Left colon (tissue), 2 donors: Measurements from ENCODE around the gene PTPRC. TPM values are rescaled to one million over a fixed set of nuclear protein-coding genes. Genes with fewer than 3 reads are reported as not detected.
A peak's percentile ranks its signal among the peaks of the same experiment; 100 is the strongest.

Experiments
- ATAC-seq: fragments of 200-7000 bp; cut with Tn5 transposase; one replicate; pipeline ENCODE4 v1.9.1; 2020; ENCODE audit warnings: mild to moderate bottlenecking, moderate library complexity
- DNase-seq, 2 donors: peaks; one replicate each; pipeline ENCODE4 v3.0.0-alpha.2; 2020
- intact Hi-C, 2 donors: fragments of 100-400 bp; cut with DNase I in 1 of 2; cut with micrococcal nuclease in 1 of 2; formaldehyde crosslinking; loops; one replicate each; pipeline versions ENCODE4 v1.11.2 to v1.14.0; 2022; cut with DNase I, micrococcal nuclease
- total RNA-seq, 2 donors: library from RNA; stranded (reverse); fragmentation: NEBNext Ultra II Directional; extraction: Animal tissue kit (Norgen Biotek cat#: 25700); gene quantifications; one replicate each; pipeline ENCODE4 v1.2.1, GENCODE V29; 2021
- donor health status: DM: no; HTN: no; CAD: no.
- donor health status: DM: yes; HTN: yes; CAD: no.

The PTPRC gene
- total RNA-seq, 2 donors from 2014 or later = 6.3 to 22.4 TPM

DNA sequence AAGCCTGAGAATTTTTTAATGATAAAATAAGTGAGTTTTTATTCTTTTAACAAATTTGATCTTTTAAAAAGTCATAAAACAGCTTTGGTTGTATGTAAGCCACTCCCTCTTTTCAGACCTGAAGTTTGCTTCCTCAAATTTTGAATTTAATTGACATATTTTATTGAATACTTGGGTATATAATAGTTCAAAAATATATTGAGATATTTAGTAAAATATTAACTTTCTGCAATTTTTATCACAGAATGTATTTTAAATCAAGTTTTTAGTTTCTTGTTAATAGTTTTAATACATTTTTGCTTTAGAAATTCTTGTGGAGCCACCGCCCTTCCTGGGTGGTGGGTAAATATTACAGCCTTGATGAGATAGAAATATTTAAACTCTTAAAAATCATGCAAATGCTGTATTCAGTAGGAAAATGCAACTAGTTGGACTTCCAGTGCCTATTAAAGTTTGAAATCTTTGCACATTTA is 867 bp downstream of the PTPRC start:
- no peak for DNase-seq
- intact Hi-C loops = no loop called here
- ATAC-seq = no peak

DNA sequence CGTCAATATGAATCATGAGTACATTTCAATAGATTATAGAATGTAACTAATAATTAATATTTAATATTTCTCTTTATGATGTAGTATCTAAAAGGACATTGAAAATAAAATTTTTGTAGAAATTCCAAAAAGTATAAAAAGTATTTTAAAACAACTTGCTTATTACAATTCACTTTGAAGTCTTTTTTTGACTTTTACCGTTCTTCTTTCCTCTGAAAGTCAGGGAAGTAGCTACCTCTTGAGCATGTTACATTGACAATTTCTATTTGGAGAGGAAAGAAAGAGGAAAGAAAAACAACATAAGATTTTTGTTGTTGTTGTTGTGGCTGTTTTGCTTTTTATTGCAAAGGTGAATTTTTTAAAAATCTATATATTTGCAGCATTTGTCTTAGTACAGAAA is 1.3 kb downstream of the PTPRC start:
- no peak for DNase-seq
- no peak for ATAC-seq
- intact Hi-C loops = no loop called here

DNA sequence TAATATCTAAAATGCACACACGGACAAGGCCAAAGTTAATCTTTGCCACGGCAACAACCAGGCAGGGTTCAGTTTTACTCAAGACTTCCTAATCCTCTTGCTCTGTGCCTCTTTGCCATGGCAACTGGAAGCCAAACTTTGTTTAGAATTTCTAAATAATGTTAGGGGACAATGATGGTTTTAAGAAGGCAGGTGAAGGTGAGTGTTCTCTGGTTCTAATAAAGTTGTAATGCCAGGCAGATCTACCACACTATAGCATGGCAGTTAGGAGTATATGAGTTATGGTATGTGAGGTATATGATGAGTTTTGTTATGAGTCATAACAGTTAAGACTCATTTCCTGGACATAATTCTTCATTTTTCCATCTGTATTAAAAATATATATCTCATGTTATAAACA is 2.7 kb downstream of the PTPRC start:
- intact Hi-C loops = no loop called here
- no peak for DNase-seq
- ATAC-seq = no peak

DNA sequence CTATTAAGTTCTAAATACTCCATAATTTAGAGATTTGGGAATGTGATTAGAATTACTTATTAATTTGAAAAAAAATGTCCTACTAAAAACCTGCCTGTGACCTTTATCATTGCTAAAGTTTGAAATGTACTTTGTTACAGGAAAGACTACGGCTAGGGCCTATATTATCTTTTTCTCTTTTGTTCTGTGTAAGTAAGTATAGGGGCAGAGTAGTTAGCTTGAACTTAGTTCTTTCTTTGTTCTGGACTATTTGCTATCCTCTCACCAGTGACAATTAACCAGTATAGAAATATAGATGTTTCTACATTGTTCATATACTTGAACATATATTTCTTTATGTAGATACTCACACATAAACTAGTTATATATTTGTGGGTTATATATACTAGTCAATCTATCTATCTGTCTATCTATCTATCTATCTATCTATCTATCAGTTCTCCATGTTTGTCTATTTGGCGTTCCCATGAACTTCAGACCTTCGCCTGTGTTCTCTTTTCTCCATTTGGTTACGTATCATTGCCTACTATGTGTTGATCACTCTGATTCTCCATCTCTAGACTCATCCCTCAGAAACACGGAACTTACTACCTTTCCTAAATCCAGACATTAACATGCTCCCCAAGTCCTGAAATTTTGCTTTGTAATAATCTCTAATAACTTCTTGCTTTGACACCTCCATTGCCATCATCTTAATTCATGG is 3.3 kb downstream of the PTPRC start:
- DNase-seq (no peak), ATAC-seq (no peak)
- intact Hi-C loops = no loop called here

DNA sequence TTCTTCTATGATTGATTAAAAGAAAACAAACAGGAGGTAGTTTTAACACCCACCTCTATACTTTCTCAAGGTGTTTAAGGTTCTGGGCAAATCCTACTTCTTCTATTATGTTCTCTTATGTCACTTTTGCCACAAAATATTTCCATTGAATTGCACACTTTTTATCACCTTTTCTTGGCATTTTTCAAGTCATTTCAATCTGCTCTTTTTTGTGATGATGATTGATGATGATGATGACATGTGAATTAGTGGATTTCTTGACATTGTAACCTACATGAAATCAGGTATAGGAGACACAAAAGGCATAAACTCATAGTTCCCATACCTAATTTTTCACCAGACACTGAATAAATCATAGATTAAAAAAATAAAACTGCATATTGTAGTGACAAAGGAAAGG is 4.1 kb downstream of the PTPRC start:
- ATAC-seq (no peak), DNase-seq (no peak)
- intact Hi-C loops = no loop called here

DNA sequence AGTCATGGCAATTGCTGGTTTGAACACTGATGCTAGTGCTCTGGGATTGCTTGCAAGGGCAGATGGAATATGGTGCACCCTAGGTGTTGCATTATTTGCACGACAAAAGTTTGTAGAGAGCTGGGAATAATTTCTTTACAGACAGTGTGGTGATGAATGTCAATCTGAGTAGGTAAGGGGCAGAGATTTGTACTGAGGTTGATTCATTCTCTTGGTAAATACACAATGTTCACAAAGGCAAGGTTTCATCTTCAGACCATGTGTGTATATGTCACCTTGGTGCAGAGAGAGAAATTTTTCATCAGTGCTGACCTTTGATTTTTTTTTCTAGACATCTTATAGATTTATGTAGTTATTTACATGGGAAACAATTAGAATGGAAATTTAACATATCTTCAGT is 5.0 kb downstream of the PTPRC start:
- intact Hi-C loops = loop anchor here in 1 of 2 donors (2.0 kb wide), 1 partner anchor 33 kb away; no protein-coding TSS in a partner anchor
- no peak for DNase-seq
- ATAC-seq = no peak

DNA sequence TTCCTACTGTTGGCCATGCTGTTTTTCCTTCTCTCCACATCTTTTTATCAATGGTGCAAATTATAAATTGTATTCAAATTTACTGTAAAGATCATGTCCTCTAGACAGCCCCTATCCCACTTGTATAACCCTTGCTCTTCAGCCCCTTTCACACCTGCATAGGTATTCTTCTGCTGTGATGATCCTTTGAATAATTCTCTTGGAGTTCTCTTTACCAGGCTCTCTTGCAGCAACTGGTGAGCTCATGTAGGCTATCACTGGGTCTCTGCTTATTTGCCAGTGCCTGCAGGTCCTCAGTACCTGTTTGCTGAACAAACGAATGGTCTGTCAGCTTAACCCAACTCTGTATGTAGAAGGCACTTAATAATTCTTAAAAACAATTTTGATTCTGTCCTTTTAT is 8.2 kb downstream of the PTPRC start:
- DNase-seq = no peak
- intact Hi-C loops = no loop called here
- ATAC-seq = no peak

DNA sequence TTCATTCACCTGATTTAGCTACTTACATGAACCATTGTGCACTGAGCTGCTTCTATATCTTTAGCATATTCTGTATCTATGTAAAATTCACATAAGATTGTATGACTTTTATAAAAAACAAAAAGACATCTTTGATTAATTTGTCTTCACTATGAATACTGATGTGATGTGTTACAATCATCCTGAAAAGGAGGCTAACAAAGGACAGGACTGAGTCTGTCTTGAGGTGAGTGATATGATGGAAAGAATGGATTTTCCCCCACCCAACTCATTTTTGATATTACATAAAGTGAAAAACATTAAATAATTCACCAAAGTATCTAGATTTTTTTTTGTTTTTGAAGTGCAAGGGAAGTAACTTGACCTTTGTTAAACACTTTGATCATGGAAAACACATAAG is 9.8 kb downstream of the PTPRC start:
- ATAC-seq (no peak), DNase-seq (no peak)
- intact Hi-C loops = no loop called here

DNA sequence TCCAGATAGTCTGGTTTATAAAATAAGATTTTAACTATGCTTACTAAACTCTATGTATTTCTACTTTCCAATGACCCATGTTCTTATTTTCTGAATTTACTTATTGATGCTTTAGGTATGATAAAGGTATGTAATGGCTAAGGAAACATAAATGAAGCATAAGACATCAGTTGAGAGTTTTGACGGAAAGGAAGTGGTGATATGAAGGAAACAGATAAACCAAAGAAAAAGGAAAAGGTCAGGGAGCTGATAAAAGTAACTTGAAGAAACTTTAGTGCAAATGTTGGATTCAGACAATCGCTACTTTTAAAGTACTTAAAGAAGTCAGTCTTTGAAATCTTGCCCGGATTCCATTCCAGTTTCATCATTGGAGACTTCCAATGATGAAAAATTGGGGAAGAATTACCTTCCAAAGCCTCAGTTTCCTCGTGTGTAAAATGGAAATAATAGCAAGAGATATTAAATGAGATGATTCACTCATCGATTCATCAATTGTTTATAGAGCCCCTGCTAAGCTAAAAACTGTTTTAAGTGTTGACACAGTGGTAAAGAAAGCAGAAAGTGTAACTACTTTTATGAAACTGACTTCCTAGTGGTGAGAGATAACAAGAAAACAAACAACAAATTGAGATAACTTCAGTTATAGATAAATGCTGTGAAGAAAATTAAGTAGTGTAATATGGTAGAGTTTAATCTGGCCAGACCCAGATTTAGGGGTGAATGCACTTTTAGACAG is 10.6 kb downstream of the PTPRC start:
- intact Hi-C loops = no loop called here
- DNase-seq (no peak), ATAC-seq (no peak)

DNA sequence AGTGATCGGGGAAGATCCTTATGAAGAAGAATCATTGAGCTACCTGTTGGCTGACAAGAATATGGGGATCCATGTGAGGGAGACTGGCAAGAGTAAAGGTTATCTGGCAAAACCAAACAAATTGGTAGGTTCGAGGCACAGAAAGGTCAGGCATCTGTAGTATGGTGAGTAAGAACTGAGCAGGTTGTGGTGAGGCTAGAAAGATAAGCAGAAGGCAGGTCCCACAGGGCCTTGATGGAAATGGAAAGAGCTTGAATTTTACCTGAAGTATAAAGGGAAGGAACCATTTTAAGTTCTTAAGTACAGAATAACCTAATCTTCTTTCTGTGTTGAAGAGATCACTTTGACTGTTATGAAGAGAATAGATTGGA is 11.1 kb downstream of the PTPRC start:
- no peak for DNase-seq
- intact Hi-C loops = no loop called here
- no peak for ATAC-seq

DNA sequence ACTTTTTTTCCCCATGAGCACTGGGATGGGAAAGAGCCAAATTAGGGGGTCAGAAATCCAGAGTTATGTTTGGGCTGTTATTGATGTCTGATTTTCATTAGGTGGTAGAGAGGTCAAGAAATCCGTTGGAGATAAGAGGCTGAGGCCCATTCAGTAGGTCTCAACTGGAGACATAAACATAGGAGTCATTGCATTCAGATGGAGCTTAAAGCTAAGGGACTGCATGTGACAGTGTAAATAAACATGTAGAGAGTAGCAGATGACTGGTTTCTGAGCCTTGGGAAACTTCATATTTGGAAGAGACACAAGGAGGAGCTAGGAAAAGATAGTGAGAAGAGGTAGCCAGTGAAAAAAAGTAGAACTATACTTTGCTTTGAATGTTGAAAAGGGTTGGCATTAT is 11.7 kb downstream of the PTPRC start:
- intact Hi-C loops = no loop called here
- DNase-seq = no peak
- ATAC-seq = no peak

DNA sequence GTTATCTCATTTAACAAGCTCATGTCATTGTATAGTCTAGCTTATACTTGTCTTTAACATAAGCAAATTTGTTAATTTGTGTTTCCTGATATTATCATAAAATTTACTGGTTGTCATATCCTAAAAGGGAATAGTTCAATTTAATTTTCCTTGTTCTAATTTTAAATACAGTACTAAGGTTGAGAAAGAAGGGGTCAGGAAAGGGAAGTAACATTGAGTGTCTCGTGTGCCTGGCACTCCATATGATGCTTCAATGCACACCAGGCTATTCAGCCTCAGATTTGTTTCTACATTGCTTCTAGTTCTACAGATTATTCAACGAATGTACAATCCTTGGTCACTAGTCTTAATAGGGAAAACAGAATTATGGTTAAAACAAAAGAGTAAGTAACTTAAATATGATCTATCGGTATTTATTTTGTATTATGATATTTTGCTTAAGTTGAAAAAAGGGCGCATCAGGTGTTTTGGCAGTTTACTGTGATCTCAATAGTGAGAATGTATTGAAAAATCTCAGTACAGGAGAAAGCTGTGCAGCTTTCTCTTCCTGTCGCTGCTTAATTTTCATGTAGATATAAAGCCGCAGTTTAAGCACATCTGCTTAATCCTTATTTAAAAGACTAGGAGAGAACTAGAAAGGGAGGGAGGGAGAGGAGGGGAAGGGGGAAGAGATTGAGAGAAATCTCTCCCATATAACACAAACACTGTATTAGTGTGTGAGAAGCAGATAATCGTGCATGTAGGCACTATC is 13.0 kb downstream of the PTPRC start:
- intact Hi-C loops = no loop called here
- no peak for ATAC-seq
- DNase-seq = no peak

DNA sequence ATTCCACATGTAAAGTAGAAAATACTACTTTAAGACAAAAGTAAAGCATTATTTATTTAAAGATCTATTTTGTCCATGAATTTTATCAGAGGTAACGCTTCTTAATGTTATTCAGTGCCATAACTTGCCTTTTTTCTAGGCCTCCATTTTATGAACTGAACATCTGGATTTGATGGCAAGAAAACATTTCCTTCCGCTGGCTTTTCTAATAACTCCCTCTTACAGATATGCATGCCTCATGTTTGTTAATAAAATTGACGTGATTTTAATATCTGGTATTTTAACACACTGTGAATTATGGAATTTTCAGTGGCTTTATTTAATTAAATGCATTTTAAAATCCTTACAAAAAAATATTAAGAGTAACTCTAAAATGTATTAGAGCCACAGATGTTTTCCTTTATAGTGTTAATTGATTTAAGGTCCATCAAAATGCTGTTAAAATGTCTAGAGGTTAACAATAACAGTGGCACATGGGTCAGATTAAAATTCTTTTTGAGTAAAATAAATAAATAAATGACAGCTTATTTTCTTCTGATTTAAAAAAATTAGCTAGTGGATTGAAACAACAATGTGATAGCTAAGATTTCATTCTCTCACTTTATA is 15.1 kb downstream of the PTPRC start:
- intact Hi-C loops = no loop called here
- no peak for DNase-seq
- no peak for ATAC-seq

DNA sequence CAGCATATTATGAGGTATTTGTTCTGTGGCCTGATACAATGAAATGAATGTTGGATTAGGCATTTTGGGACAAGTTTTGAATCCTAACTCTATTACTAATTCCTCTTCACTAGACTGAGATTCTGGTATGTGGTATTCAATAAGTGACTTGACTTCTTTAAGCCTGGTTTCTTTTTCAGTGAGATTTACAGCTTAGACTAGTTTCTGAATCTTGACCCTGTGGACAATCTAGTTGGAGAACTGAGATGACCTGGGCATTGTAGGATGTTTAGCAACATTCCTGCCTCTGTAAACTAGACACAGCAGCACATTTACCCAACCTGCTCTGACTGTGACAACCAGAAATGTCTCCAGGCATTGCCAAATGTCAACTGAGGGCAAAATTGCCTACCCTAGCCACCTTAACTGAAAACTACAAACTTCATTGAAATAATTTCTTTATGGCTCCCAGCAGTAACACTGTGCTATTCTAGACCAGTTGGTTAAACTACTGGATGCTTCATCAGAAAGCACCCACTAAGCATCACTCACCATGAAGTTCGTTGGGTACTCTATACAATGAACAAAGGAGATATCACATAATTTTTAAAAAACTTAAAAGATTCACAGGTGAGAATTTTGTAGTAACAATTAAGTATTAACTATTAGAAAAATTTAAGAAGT is 16.8 kb downstream of the PTPRC start:
- intact Hi-C loops = no loop called here
- ATAC-seq (no peak), DNase-seq (no peak)

DNA sequence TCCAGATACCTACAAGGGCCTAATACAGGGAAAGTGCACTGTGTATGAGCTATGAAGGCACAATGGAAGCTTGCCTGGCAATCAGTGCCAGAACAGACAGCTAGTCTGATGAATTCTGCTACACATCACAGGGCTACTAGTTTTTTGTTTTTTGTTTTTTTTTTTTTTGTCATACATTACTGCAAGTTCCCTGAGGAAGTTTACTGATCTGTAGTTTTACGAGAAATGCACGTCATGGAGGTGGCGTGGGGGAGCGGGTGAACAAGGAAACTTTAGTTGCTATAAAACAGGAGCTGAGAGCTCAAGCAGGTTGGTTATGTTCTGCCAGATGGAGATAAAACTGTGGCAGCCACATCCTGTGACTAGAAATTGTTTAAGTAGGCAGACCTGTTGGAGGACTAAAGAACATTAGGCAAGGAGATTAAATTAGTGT is 17.7 kb downstream of the PTPRC start:
- intact Hi-C loops = no loop called here
- ATAC-seq = peak; percentile 88
- peak; percentile 73 to 74 for DNase-seq

DNA sequence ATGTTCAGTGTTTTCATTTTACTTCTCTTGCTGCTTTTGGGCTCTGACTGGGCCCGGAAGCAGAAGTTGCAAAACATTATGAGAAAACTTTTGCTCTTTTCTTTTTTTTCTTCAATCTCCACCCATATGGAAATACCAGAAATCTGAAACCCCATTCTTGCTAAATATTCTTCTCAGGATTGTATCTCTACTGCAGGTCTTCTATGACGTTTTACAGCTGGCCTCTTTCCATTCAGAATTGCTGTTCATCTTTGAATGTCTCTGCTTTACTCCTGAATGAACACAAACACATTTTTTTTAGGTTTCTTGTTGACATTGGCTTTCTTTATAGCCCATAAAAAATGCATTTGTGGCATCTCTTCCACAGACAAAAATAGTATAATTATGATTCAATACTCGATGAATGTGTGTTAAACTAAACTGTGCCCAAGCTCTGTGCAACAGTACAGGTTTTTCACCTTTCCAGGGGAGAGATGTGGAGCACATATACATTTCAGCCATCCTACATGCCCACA is 18.8 kb downstream of the PTPRC start:
- DNase-seq (no peak), ATAC-seq (no peak)
- intact Hi-C loops = no loop called here

DNA sequence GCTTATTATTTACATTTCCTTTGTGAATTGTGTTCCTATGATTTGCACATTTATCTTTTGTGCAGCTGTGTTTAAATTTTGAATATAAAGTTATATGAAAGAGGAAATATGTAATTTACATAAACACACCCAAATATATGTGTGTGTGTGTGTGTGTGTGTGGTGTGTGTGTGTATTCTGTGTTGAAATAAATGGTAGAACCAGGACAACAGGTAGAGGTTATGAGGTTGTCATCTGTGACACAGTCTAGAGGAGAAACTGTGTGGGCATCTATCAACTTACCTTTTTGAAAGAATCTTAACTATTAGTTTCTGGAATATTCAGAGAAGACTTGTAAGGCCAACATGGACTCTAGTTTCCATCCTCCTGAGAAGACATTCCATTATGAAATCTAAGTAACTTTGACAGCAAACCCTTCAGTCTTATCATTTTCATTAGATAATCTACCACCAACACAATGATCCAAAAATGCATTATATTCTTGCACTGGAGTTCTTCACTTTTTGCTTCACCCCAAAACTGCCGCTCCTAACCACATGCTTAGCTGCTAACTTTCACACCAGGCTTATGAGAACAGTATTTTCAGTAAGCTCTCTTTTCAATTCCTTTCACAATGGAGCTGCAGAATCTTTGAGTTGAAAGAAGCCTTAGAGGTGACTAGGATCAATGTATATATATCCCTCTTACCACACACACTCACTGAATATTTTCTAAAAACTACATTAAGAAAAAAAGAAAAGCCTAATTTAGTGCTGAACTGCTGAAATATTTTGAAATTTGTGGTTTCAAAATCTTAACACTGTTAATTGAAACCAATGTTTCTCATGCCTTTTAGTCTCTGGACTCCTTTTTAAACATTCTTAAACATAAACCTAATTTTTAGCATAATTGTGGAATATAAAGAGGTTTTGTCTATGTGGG is 21.8 kb downstream of the PTPRC start:
- intact Hi-C loops = no loop called here
- no peak for DNase-seq
- ATAC-seq = no peak

DNA sequence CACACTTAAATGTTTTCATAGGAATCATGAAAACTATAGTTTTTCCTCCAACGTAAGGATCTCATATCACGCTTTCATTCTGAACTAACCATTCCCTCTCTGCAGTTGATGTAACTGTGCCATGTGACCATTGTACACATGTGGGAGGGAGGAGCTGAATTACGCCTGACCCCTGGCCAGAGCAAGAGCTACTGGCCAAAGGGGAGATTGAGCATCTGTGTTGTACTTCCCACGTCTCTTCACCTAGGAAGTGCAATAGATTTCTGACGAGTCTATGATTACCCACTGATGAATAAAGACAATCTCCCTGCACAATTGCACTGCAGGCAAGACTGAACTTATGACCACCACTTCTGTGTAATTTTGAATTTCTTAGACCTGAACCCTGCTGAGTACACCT is 24.0 kb downstream of the PTPRC start:
- ATAC-seq (no peak), DNase-seq (no peak)
- intact Hi-C loops = no loop called here
